Right kidney (tissue), 9 donors: Measurements from ENCODE around the gene FBXW10.
A peak's percentile ranks its signal among the peaks of the same experiment; 100 is the strongest.
"Not testable (repeated sequence)": the region's sequence is repeated elsewhere in the genome, so short reads cannot be mapped to it uniquely, and the experiment has no call there.

Experiments used
- DNase-seq: peaks from one replicate; pipeline ENCODE4 v3.0.0-alpha.2; 2016
- long read RNA-seq, 8 donors: transcript quantifications; one replicate each; lab custom pipeline, GENCODE V29; 2026

The FBXW10 gene, protein sequence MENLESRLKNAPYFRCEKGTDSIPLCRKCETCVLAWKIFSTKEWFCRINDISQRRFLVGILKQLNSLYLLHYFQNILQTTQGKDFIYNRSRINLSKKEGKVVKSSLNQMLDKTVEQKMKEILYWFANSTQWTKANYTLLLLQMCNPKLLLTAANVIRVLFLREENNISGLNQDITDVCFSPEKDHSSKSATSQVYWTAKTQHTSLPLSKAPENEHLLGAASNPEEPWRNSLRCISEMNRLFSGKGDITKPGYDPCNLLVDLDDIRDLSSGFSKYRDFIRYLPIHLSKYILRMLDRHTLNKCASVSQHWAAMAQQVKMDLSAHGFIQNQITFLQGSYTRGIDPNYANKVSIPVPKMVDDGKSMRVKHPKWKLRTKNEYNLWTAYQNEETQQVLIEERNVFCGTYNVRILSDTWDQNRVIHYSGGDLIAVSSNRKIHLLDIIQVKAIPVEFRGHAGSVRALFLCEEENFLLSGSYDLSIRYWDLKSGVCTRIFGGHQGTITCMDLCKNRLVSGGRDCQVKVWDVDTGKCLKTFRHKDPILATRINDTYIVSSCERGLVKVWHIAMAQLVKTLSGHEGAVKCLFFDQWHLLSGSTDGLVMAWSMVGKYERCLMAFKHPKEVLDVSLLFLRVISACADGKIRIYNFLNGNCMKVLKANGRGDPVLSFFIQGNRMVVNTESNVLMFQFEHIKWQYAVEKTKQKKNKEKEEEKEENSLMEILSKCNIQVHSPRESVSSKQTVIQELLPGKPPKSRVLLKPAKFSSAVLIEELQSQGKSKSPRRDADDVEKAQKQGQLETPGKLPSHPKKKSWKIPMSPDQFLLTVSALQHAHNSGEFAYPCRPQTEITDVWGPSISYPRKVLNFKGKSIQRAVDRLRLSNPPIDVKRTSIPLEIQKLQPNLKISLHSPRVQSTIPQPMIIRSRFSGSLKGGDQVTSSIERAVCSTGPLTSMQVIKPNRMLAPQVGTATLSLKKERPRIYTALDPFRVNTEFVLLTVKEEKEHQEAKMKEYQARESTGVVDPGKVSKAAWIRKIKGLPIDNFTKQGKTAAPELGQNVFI
- long read RNA-seq, donor 1, result 0 reads
- long read RNA-seq, donor 2, result 0 reads
- long read RNA-seq, donor 3, result 0 reads
- long read RNA-seq, donor 4, result 0 reads
- long read RNA-seq, donor 5, result 0 reads
- long read RNA-seq, donor 6, result 0 reads
- long read RNA-seq, donor 7, result 0 reads
- long read RNA-seq, donor 8, result 0 reads

DNA sequence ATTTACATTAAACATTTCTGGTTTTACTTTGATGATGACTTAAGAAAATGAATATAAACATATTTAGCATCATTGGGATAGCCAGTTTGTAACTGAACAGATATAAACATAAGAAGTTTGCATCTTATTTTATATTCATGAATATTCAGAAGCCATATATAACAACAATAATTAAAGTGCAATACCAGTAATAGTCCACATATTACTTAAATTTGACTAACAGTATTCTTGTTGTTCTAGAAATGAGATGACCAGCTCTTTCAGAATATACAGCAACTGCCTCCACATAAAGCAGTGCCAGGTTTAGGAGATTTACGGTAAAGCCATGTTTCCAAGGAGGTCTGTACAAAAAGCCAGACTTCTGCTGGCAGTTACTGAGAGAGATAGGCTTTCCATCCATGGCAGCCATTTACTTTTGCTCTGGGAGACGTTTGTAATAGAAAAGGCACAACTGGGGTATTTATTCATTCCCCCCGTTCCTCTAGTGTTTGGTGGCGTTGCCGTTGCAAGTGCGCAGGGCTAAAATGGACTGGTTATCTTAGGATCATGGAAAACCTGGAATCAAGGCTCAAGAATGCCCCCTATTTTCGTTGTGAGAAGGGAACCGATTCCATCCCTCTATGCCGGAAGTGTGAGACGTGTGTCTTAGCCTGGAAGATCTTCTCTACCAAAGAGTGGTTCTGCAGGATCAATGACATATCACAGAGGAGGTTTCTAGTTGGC is at the start of gene FBXW10:
Gene FBXW10, plus strand, starts transcription at position 356 of the 723 bp plus-strand sequence. Its CDS starts 191 bp downstream, at position 547.
- DNase-seq, result not testable (repeated sequence)

DNA sequence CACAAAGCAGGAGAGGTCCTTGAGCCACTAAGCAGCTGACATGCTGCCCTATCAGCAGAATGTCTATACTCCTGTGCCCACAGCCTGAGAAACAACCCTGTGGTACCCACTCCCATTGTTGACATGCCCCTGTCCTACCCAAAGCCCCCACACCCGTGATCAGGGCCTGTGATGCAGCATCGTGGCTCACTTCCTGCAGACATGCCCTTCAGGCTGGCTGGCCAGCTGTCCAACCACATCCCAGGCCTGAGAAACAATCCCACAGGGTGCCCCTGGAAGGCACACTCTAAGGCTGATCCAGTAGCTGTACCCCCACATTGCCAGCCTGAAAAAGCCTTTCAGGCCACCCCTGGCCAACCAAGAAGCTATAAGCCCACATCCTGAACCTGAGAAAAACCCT is 48.7 kb upstream of the FBXW10 start:
- DNase-seq, result not testable (repeated sequence)

DNA sequence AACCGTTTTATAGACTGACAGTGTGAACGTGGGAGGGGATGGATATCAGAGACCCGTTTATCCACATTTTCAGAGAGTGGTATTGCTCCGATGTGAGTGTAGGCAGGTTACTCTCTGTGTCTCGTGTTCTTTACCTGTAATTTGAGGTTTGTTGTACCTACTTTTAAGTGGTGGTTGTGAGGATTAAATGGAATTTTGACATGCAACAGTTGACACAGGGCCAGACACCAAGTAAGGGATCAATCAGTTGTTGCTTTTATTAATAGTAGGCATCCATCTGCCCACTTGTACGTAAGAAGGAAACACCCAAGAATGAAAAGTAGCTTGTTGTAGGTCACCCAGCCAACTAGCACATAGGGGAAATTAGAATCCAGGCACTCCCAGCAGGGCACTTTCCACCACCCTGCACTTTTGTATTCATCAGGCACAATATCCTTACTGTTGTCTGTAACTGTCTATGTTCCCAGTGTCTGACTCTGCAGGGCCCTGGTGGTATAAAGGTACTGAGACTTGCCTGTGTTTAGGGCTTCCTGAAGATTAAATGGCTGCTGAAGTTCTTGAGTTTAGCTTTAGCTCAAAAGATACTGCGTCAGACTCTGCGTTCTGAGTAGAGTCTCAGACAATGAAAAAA is 45.3 kb upstream of the FBXW10 start:
- not testable (repeated sequence) for DNase-seq

DNA sequence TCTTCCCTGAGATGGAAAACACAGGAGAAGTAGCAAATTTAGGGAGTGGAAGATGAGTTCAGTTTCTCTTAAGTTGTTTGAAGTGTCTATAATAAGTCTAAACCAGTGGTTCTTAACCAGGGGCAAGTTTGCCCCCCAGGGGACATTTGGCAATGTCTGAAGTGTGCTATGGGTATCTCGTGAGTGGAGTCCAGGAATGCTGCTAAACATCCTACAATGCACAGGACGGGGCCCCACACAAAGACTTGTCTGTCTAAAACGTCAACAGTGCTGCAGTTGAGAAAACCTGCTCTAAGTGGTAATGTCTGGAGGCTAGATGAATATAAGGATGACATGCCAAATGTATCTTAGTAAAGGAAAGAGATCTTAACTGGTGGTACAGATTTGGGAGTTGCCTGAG is 37.9 kb upstream of the FBXW10 start:
- not testable (repeated sequence) for DNase-seq

DNA sequence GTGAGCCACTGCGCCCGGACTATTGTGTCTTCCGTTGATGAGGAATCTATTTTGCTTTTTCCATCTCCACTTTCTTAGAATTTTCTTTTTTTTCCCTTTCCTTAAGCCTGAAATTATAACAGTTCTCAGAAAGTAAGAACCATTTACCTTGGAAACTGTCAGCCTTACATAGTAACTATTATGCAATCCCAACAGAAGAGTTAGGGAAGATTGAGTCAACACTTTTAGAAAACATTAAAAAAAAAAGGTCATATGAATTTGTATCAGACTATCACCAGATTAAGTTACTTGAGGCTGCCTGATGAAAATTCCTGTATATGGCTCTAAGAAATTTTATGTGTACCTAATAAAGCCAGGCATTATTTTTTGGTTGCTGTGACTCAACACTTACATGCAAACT is 35.6 kb upstream of the FBXW10 start:
- DNase-seq, result not testable (repeated sequence)

DNA sequence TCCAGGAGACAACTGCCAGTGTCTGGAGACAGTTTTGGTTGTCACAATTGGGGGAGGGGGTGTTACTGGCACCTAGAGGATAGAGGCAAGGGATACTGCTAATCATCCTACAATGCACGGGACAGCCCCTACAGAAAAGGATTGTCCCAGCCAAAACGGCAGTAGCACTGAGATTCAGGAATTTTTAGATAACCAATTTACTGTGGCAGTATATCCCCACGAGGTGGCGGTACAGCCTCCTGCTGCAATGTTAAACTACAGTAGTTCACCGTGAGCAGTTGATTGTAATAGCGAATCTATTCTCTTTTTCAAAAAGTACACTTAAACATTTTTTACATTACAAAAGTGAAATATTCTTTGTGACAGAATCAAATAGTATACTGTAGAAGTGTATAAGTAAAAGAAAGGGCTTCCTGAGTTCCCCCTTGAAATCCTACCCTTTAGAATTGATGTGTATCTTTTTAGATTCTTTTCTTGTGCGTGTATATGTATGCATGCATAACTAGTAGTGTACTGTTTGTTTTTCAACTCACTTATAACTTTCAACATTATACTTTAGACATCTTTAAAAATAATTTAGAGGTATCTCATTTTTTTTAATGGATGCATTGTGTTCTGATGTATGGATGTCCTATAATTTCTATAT is 31.4 kb upstream of the FBXW10 start:
- peak; percentile 22 for DNase-seq

DNA sequence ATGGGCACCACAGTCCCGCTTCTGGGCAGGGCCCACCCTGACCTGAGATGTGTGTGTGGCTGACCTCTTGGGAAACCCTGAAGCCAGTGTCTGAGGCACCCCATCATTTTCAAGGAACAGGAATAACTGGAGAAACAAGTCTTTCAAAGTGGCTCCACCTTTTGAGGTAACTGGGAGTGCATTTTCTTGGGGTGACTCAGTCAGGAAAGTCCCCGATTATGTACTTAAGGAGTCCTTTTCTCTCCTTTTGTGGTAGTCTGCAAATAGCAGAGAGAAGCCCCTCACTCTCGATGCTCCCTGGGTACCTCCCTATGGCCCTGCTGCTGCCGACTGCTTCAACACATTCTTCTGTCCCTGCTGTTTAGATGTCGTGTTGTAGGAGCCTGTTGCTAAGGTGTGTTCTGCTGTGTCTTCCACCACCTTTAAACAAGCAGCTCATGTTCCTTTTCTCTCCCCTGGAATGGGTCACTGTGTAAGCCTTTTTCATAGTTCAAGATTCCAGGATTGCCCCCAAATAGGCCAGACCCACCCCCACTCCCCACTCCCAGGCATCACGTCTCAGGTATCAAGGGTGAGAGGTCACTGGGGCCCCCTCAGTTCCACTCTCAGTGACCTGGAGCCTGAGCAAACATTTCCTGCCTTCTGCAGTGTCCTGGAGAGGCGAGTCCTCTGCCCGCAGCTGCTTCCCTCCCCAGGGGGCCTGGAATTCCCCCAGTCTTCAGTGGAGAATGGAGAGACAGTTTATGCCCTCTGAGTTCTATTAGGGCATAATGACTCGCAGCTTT is 25.0 kb upstream of the FBXW10 start:
- DNase-seq, result peak; percentile 8

DNA sequence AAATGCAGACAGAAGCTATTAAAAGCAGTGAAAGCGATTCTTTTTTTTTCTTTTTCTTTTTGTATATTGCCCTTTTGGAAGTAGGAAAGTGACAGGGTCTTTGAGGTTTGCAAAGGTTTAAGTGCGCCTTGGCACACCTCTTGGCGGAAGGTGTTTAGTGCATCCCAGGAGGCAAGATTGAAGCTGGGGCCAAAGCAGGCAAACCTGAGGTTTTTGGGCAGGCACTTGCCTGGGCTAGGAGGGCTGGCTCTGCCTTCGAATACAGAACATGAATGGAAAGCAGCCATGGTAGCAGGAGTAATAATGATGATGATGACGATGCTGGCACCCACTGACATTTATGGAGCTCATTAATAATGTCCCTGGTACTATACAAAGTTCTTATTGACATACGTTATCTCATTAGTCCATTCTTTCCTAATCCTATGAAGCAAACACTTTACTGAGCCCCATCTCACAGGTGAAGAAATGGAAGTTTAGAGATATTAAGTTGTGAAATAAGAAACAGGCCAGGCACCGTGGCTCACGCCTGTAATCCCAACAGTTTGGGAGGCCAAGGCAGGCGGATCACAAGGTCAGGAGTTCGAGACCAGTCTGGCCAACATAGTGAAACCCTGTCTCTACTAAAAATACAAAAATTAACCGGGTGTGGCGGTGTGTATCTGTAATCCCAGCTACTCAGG is 24.3 kb upstream of the FBXW10 start:
- not testable (repeated sequence) for DNase-seq

DNA sequence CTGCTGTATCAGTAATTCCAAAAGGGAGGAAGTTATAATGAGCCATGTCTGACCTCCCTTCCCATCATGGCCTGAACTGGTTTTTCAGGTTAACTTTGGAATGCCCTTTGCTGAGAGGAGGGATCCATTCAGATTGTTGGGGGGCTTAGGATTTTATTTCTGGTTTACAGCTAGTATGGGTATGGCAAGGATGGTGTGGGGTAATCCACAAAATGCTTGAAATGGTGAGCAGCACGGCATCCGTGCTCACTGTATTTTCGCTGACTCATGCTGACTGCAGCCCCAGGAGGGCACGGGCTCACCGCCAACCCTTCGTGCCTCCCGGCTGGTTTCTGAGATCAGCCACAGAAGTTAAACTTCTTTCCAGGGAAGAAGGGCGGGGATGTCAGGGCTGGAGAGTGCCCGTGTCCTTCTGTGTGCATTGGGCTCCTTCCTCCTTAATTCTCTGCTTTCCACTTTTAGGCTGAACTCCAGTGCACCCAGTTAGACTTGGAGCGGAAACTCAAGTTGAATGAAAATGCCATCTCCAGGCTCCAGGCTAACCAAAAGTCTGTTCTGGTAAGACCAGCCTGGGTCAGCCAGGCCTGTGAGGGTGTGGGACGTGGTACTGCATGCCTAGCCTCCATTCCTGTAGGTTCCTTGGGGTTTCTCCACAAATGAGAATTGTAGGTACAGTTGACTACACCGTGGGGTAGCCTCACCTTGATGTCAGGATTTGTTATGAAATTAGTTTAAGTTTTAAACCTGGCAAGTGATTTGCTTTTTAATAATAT is 21.9 kb upstream of the FBXW10 start:
- DNase-seq, result not testable (repeated sequence)

DNA sequence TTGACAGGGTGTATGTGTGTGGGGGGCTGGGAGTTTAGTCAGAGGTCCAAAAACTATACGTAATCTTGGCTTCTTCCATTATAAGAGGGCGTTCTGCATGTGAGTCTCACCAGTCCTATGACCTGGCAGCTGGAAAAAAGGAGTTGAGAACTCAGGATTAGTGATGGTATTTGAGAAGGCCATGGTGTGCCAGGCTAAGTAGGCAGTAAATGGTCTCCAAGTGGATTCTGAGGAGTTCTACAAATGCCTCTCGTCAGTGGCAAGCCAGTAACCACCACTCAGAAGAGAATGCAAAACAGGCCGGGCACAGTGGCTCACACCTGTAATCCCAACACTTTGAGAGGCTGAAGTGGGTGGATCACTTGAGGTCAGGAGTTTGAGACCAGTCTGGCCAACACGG is 21.2 kb upstream of the FBXW10 start:
- not testable (repeated sequence) for DNase-seq

DNA sequence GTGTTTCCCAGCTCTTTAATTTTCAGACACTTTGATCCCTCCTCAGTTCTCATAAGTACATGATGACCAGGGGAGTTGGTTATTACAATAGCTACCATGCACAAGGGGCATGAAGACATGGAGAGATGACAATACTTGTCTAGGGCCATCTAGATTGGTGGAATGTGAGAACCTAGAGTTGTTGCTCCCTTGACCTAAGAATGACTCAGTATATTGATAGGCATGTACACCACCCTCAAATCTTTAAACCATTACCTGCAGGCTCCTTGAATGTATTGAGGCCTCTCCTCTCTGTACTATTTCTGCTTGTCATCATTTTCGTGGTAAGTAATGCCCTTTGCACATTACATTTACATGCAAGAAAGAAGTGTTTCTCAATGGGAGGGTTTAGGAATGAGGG is 20.3 kb upstream of the FBXW10 start:
- DNase-seq, result not testable (repeated sequence)

DNA sequence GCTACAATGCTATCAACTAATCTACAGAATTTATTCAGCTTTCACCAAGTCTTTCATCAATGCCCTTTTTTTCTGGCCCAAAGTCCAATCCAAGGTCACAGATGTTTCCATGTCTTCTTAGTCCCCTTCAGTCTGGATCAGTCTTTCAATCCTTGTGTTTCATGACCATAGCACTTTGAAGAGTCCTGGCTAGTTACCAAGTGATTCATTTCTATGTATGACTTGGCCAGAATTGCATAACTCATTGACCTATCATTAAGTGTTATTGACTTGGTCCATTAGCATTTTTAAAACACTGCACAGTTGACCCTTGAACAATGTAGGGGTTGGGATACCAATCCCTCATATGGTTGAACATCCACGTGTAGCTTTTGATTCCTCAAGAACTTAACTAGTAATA is 11.4 kb upstream of the FBXW10 start:
- not testable (repeated sequence) for DNase-seq

DNA sequence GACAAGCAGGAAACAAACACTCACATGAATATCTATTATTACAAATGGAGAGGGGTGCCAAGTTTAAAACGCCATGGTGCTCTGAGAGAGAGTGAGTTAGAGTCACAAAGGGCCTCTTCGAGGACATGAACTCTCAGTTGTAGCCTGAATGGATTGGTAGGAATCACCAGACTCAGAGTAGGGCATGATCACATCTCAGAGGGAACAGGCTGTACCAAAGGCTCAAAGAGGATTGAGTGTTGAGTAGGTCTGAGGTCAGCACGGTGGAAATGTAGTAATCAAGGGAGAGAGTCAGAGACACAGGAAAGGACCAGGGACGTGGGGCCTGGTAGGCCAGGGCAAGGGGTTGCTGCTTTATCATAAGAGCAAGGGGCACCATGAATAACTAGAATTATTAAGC is 10.5 kb upstream of the FBXW10 start:
- DNase-seq, result not testable (repeated sequence)

DNA sequence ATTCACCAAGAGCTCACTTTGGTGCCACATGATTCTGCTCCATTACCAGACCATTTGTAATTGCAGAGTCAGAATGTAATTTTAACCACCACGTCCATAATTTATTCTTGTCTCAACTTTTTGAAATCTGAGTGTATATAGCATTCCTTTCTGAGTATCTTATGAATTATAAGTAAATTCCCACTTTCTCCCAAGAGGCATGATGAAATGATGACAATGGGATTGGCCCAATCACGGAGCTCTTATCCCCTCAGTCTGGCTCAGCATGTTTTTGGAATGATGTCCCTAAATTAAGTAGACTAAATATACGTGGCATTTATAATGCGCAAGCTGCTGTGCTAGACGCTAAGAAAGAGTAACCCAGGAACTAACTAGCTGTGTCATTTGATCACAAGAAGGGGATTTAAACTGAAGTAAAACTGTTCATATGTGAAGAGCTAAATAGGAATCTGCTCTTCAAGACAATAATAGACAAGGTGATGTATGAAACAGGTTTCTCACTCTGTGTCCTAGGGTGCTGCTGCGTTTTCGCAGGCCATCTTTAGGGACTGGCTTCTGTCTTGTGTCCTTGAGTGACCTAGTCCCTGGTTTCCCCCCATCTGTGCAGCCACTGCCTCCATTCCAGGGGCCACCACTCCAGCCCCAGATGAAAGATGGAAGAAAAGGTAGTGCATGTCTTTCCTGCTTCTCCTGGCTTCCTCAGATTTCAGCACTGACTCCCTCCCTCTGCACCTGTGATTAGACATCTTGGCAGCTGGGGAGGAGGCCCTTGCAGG is 4.0 kb upstream of the FBXW10 start:
- DNase-seq, result not testable (repeated sequence)

DNA sequence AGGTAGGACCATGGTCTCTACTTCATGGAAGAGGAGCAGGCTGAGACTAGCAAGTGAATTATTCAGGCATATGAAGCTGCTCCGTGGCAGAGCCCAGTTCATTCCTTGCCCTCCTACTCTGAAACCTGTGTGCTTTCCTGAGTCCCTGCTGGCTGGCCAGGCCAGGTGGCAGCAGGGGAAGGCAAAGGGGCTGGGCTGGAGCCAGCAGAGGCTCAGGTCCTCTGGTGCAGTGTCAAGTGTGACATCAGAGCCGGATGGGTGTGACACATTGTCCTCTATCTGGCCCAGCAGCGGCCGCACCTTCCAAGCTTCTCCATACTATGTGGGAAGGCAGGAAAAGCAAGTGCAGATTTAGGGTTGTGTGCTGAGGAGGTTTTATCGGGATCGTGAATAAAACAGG is 2.6 kb upstream of the FBXW10 start:
- DNase-seq, result not testable (repeated sequence)

DNA sequence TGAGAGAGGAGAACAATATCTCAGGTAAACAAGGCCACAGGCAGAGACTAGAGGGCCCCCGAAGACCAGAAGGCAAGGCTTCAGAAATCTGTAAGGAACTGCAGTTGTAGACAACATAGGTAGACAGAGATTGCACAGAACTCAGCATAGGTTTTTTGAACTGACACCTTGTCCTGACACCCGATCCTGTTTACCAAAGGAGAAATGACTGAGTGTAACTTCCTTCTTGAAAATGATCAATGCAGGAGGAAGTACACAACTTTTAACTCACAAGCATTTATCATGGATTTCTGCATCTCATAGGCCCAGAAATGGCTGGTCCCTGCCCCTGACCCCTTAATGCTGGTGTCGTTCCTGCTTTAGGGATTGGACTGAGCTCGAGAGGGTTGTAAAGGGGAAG is 872 bp downstream of the FBXW10 start:
- not testable (repeated sequence) for DNase-seq

DNA sequence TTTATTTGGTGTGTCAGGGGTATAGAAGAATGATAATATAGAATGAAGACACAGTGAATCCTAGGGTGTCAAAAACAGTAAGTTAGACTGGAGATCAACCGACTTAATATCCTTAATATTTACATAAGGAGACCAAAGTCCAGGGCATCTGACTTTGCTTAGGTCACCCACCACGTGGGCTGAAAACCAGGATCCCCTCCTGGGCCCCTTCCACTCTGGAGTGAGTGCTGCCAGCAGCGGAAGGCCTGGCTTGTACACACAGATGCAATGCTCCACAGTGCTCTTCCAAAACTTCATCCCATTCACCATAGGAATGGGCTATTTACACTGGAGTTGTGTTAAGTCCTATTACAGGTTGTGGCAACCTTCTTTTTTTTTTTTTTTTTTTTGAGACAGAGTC is 2.7 kb downstream of the FBXW10 start:
- not testable (repeated sequence) for DNase-seq

DNA sequence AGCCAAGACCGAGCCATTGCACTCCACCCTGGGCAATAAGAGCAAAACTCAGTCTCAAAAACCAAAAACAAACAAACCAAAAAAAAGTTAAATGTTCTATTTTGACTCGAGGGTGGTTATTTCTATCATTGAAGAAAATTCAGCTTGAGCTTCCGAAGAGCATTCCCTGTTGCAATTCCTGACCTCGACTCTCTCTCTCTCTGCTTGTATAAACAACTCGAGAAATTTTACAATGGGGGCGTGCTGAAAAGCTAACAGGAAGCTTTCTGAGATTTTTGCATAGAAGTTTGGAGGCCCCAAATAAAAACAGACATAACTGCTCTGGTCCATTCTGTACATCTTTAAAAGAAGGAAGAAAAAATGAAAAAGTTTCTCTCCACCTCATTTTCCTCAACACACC is 3.6 kb downstream of the FBXW10 start:
- DNase-seq, result not testable (repeated sequence)
